Measurements from ENCODE around the gene TMEM150B. TPM values are rescaled to one million over a fixed set of nuclear protein-coding genes. Genes with fewer than 3 reads are reported as not detected.

Gene TMEM150B
- total and polyA plus RNA-seq, 2 of the 13 experiments (the other 11 are each of a cell fraction or from before 2014, with no cell fraction given) = 1.3 to 1.8 TPM

DNA sequence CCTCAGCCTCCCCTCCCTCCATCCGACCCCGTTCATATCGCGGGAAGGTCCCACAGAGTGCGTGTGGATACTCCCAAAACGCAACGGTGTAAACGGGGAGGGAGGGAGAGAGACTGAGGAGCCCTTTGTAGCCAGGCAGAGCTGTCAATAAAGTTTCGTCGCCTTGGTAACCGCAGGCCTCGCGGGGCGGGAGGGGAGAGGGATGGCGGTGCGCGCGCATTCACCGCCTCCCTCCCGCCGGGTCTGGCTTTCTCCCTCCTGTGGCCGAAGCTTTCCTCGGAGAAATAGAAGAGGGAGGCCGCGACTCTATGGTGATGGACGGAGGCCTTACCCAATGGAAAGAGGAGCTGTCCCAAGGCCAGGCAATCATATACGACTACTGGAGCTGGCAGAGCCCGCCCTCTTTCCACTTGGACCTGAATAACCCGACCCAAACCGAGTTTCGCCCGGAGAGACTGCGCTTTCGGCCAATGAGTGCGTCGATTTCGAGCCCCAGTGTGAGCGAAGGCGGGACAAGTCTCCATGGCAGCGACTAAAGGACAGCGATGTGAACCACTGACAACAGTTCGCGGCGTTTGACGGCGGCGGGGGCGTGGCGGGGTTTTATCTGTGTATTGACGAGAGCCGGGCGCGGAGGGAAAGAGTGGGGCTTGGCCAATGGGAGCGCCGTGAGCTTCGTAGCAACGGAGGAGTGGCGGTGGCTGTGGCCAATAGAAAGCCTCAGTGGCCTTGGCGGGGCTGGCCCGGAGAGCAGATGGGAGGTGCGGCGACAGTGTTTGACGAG, 14.2 kb upstream of the TMEM150B start, which contains the start of gene KMT5C (continued):
- TF ChIP-seq, protein P1, sequence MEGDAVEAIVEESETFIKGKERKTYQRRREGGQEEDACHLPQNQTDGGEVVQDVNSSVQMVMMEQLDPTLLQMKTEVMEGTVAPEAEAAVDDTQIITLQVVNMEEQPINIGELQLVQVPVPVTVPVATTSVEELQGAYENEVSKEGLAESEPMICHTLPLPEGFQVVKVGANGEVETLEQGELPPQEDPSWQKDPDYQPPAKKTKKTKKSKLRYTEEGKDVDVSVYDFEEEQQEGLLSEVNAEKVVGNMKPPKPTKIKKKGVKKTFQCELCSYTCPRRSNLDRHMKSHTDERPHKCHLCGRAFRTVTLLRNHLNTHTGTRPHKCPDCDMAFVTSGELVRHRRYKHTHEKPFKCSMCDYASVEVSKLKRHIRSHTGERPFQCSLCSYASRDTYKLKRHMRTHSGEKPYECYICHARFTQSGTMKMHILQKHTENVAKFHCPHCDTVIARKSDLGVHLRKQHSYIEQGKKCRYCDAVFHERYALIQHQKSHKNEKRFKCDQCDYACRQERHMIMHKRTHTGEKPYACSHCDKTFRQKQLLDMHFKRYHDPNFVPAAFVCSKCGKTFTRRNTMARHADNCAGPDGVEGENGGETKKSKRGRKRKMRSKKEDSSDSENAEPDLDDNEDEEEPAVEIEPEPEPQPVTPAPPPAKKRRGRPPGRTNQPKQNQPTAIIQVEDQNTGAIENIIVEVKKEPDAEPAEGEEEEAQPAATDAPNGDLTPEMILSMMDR (CRISPR knock-in tag; IDR thresholded peaks at IDR 0.05) = peak; percentile 59
- TF ChIP-seq, protein P2, sequence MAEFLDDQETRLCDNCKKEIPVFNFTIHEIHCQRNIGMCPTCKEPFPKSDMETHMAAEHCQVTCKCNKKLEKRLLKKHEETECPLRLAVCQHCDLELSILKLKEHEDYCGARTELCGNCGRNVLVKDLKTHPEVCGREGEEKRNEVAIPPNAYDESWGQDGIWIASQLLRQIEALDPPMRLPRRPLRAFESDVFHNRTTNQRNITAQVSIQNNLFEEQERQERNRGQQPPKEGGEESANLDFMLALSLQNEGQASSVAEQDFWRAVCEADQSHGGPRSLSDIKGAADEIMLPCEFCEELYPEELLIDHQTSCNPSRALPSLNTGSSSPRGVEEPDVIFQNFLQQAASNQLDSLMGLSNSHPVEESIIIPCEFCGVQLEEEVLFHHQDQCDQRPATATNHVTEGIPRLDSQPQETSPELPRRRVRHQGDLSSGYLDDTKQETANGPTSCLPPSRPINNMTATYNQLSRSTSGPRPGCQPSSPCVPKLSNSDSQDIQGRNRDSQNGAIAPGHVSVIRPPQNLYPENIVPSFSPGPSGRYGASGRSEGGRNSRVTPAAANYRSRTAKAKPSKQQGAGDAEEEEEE (CRISPR knock-in tag; IDR thresholded peaks at IDR 0.05; ENCODE audit: borderline replicate concordance) = no peak
- TF ChIP-seq SIN3A (IDR thresholded peaks at IDR 0.05; ENCODE audit: borderline replicate concordance, low read depth, low read length) (0 out of 2 replicates have a peak, but pooled peaks have one; percentile 68), MTF1 (CRISPR knock-in tag; IDR thresholded peaks at IDR 0.05) (no peak), ZSCAN31 (CRISPR knock-in tag; IDR thresholded peaks at IDR 0.05; ENCODE audit: low read depth) (no peak), NONO (IDR thresholded peaks at IDR 0.05) (no peak), NONO (CRISPR knock-in tag; conservative IDR thresholded peaks at IDR 0.05) (no peak), MTA1 (CRISPR knock-in tag; IDR thresholded peaks at IDR 0.05; ENCODE audit: borderline replicate concordance) (no peak), FOXA1 (IDR thresholded peaks at IDR 0.05) (no peak), FOXA1 (CRISPR knock-in tag; IDR thresholded peaks at IDR 0.05) (peak; percentile 47), HNRNPK (IDR thresholded peaks at IDR 0.05; ENCODE audit: low read depth, low read length, poor library complexity, severe bottlenecking) (no peak), ARNT2 (CRISPR knock-in tag; IDR thresholded peaks at IDR 0.05; ENCODE audit: low read depth) (no peak), HOXA3 (CRISPR knock-in tag; IDR thresholded peaks at IDR 0.05) (peak; percentile 51; the same call in 1 of the 2 replicates), PHF5A (CRISPR knock-in tag; IDR thresholded peaks at IDR 0.05; ENCODE audit: low read depth, unreplicated experiment) (peak; percentile 23)
- TF ChIP-seq, protein P3, sequence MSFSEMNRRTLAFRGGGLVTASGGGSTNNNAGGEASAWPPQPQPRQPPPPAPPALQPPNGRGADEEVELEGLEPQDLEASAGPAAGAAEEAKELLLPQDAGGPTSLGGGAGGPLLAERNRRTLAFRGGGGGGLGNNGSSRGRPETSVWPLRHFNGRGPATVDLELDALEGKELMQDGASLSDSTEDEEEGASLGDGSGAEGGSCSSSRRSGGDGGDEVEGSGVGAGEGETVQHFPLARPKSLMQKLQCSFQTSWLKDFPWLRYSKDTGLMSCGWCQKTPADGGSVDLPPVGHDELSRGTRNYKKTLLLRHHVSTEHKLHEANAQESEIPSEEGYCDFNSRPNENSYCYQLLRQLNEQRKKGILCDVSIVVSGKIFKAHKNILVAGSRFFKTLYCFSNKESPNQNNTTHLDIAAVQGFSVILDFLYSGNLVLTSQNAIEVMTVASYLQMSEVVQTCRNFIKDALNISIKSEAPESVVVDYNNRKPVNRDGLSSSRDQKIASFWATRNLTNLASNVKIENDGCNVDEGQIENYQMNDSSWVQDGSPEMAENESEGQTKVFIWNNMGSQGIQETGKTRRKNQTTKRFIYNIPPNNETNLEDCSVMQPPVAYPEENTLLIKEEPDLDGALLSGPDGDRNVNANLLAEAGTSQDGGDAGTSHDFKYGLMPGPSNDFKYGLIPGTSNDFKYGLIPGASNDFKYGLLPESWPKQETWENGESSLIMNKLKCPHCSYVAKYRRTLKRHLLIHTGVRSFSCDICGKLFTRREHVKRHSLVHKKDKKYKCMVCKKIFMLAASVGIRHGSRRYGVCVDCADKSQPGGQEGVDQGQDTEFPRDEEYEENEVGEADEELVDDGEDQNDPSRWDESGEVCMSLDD (CRISPR knock-in tag; IDR thresholded peaks at IDR 0.05; ENCODE audit: borderline replicate concordance) = no peak
- TF ChIP-seq, protein P4, sequence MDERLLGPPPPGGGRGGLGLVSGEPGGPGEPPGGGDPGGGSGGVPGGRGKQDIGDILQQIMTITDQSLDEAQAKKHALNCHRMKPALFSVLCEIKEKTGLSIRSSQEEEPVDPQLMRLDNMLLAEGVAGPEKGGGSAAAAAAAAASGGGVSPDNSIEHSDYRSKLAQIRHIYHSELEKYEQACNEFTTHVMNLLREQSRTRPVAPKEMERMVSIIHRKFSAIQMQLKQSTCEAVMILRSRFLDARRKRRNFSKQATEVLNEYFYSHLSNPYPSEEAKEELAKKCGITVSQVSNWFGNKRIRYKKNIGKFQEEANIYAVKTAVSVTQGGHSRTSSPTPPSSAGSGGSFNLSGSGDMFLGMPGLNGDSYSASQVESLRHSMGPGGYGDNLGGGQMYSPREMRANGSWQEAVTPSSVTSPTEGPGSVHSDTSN (CRISPR knock-in tag; IDR thresholded peaks at IDR 0.05) = peak; percentile 94
- TF ChIP-seq, protein P5, sequence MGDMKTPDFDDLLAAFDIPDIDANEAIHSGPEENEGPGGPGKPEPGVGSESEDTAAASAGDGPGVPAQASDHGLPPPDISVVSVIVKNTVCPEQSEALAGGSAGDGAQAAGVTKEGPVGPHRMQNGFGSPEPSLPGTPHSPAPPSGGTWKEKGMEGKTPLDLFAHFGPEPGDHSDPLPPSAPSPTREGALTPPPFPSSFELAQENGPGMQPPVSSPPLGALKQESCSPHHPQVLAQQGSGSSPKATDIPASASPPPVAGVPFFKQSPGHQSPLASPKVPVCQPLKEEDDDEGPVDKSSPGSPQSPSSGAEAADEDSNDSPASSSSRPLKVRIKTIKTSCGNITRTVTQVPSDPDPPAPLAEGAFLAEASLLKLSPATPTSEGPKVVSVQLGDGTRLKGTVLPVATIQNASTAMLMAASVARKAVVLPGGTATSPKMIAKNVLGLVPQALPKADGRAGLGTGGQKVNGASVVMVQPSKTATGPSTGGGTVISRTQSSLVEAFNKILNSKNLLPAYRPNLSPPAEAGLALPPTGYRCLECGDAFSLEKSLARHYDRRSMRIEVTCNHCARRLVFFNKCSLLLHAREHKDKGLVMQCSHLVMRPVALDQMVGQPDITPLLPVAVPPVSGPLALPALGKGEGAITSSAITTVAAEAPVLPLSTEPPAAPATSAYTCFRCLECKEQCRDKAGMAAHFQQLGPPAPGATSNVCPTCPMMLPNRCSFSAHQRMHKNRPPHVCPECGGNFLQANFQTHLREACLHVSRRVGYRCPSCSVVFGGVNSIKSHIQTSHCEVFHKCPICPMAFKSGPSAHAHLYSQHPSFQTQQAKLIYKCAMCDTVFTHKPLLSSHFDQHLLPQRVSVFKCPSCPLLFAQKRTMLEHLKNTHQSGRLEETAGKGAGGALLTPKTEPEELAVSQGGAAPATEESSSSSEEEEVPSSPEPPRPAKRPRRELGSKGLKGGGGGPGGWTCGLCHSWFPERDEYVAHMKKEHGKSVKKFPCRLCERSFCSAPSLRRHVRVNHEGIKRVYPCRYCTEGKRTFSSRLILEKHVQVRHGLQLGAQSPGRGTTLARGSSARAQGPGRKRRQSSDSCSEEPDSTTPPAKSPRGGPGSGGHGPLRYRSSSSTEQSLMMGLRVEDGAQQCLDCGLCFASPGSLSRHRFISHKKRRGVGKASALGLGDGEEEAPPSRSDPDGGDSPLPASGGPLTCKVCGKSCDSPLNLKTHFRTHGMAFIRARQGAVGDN (CRISPR knock-in tag; IDR thresholded peaks at IDR 0.05) = peak; percentile 63

All from HepG2 (cell line).